Measurements from ENCODE around the gene PRRX2. TPM values are rescaled to one million over a fixed set of nuclear protein-coding genes. Genes with fewer than 3 reads are reported as not detected.

Gene PRRX2
- total and polyA plus RNA-seq, 2 experiments from 2014 or later = 9.7 to 23.0 TPM

- Histone ChIP-seq H3K9me3 (ENCODE audit: low read depth) (no peaks in the 10 kb centered on the region), H2AFZ (no peak overlapping the region), H4K20me1 (ENCODE audit: insufficient read depth, poor library complexity, severe bottlenecking) (no peaks in the 10 kb centered on the region), H3K4me1 (ENCODE audit: insufficient read depth) (peaks cover 12% of the 10 kb centered on the region), H3K9me2 (replicated peaks; ENCODE audit: insufficient read depth) (no peaks in the 10 kb centered on the region), H3K27ac (no peak overlapping the region), H3K27me3 (no peaks in the 10 kb centered on the region), H3K79me2 (no peaks in the 10 kb centered on the region), H3K36me3 (replicated peaks; ENCODE audit: insufficient read depth, low read depth) (no peaks in the 10 kb centered on the region), H3K4me2 (no peak overlapping the region), H3K4me3 (no peak overlapping the region)
- DNase-seq (ENCODE audit: low spot score) = no peak
- no peak for TF ChIP-seq CTCF (IDR thresholded peaks at IDR 0.05; ENCODE audit: poor library complexity)
- no peak for TF ChIP-seq EZH2 (IDR thresholded peaks at IDR 0.05; ENCODE audit: borderline replicate concordance)
- no peak for TF ChIP-seq EZH2phosphoT487 (IDR thresholded peaks at IDR 0.05; ENCODE audit: low read depth, severe bottlenecking, unreplicated experiment)
- WGBS (ENCODE audit: low lambda C conversion rate, missing lambda C conversion rate) = 94% methylated on average over 12 of the region's 13 CpGs
These were observed 75.4 kb downstream of the PRRX2 start for GRCh38 chr9:129740666-129741464.

GRCh38 chr9:129745200-129745599 is 79.8 kb downstream of the PRRX2 start:
- H3K4me1 ChIP-seq (ENCODE audit: insufficient read depth) = peaks cover 5% of the 10 kb centered on the region
- TF ChIP-seq EZH2phosphoT487 (IDR thresholded peaks at IDR 0.05; ENCODE audit: low read depth, severe bottlenecking, unreplicated experiment) (no peak), CTCF (IDR thresholded peaks at IDR 0.05; ENCODE audit: poor library complexity) (no peak), EZH2 (IDR thresholded peaks at IDR 0.05; ENCODE audit: borderline replicate concordance) (no peak)
- H3K9me2 ChIP-seq (replicated peaks; ENCODE audit: insufficient read depth) = no peaks in the 10 kb centered on the region
- no peak overlapping the region for H3K4me2 ChIP-seq
- no peaks in the 10 kb centered on the region for H3K79me2 ChIP-seq
- no peaks in the 10 kb centered on the region for H3K27me3 ChIP-seq
- no peak overlapping the region for H3K27ac ChIP-seq
- H3K36me3 ChIP-seq (replicated peaks; ENCODE audit: insufficient read depth, low read depth) = no peaks in the 10 kb centered on the region
- H3K4me3 ChIP-seq = no peak overlapping the region
- 82% methylated on average over 7 of the region's 7 CpGs for WGBS (ENCODE audit: low lambda C conversion rate, missing lambda C conversion rate)
- DNase-seq (ENCODE audit: low spot score) = no peak
- no peaks in the 10 kb centered on the region for H3K9me3 ChIP-seq (ENCODE audit: low read depth)
- H2AFZ ChIP-seq = no peak overlapping the region
- no peaks in the 10 kb centered on the region for H4K20me1 ChIP-seq (ENCODE audit: insufficient read depth, poor library complexity, severe bottlenecking)

DNA sequence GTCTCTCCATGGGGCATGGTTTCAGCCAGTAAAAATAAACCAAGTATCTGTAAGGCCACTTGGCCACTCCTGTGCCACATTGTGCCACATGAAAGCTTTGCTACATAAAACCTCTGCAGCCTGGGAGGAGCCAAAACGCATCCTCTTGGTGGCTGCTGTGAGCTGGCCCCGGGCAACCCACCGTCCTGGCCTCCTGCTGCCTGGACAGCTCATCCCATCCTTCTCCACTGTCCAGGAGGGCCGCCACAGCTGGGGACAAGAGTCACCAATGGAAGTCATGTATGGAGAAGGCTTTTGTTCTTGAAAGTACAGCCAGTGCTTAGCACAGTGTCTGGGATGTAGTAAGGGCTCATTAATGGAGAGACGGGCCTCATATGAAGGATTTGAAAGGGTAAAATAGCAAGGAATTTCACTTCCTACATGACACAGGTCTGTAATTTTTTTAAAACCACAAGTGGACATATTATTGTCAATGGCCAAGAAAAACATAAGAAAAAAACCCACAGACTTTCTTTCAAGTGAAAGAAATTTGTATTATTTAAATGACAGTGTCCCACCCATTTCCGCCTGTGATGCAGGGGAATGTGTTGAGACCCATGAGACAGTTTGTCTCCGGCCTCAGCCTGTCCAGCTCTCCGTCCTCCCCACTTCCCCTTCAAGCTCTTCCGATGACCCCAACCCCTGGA is 80.8 kb downstream of the PRRX2 start:
- TF ChIP-seq EZH2phosphoT487 (IDR thresholded peaks at IDR 0.05; ENCODE audit: low read depth, severe bottlenecking, unreplicated experiment) = no peak
- TF ChIP-seq EZH2 (IDR thresholded peaks at IDR 0.05; ENCODE audit: borderline replicate concordance) = no peak
- no peak for TF ChIP-seq CTCF (IDR thresholded peaks at IDR 0.05; ENCODE audit: poor library complexity)
- Histone ChIP-seq H3K27me3 (no peaks in the 10 kb centered on the region), H4K20me1 (ENCODE audit: insufficient read depth, poor library complexity, severe bottlenecking) (no peaks in the 10 kb centered on the region), H3K4me2 (no peak overlapping the region), H2AFZ (no peak overlapping the region), H3K4me1 (ENCODE audit: insufficient read depth) (peaks cover 5% of the 10 kb centered on the region), H3K9me2 (replicated peaks; ENCODE audit: insufficient read depth) (no peaks in the 10 kb centered on the region), H3K9me3 (ENCODE audit: low read depth) (no peaks in the 10 kb centered on the region), H3K27ac (no peak overlapping the region), H3K4me3 (no peak overlapping the region), H3K79me2 (no peaks in the 10 kb centered on the region), H3K36me3 (replicated peaks; ENCODE audit: insufficient read depth, low read depth) (no peaks in the 10 kb centered on the region)
- DNase-seq (ENCODE audit: low spot score) = no peak
- WGBS (ENCODE audit: low lambda C conversion rate, missing lambda C conversion rate) = 75% methylated on average over 9 of the region's 9 CpGs
